Measurements from ENCODE around the gene IP6K3.

Gene IP6K3

DNA sequence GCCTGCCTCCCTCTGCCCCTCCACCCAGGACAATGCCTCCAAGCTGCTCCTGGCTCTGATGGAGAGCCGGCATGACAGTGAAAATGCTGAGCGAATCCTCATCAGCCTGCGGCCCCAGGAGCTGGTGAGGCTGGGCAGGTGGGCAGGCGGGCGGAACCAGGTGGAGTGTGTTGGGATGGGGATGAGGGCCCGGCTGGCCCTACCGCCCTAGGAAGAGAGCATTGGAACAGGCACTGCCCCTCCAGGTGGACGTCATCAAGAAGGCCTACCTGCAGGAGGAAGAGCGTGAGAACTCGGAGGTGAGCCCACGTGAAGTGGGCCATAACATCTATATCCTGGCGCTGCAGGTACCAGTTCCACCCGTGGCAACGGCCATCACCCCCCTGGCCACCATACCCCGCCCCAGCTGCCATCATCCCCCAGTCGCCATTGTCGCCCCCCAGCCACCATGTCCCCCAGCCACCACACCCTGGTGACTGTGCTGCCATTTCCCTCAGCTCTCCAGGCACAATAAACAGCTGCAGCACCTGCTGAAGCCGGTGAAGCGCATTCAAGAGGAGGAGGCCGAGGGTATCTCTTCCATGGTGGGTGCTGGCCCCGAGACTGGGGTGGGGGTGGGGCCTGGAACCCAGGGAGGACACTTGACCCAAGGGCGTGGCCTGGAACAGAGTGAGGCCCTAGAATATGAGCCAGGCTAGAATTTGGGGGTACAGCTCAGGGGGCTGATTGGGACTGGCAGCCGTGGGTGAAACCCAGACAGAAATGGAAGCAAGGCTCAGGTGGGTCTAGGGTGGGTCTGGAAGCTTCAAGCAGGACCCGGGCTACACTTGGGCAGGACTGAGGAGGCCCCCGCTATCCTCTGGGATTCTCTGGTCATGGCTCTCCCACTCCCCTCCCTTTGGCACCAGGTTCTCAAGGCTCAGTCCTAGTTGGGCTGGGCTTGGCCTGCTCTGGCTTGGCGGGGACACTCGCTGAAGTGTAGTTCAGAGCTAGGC, 59.4 kb downstream of the IP6K3 start:
- no peak for DNase-seq

DNA sequence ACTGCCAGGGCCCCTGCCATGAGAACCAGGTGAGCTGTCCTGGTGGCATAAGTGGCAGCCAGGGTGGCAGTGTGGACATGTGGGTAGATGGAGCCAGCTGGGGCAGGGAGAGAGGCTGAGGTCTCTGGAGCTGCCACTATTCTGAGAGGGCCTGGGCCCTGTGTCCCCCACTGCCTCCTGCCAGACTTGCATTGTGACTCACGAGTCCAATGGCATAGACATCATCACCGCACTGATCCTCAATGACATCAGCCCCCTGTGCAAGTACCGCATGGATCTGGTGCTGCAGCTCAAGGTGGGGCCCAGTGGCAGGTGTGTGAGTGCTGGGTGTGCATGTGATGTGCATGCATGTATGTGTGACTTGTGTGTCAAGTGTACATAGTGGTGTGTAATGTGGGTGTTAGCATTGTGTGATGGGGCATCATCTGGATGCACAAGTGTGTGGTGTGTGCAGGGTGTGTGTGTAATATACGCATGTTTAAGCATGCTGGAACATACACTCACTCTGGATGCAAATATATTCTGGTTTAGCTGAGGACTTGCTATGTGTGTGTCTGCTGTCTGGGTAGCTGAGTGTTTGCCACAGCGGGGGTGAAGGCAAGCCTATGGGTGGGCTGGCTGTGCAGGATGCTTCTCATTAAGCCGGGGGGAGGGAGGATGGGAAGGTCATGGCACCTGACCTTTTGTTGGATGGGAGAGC, 60.3 kb downstream of the IP6K3 start:
- no peak for DNase-seq

DNA sequence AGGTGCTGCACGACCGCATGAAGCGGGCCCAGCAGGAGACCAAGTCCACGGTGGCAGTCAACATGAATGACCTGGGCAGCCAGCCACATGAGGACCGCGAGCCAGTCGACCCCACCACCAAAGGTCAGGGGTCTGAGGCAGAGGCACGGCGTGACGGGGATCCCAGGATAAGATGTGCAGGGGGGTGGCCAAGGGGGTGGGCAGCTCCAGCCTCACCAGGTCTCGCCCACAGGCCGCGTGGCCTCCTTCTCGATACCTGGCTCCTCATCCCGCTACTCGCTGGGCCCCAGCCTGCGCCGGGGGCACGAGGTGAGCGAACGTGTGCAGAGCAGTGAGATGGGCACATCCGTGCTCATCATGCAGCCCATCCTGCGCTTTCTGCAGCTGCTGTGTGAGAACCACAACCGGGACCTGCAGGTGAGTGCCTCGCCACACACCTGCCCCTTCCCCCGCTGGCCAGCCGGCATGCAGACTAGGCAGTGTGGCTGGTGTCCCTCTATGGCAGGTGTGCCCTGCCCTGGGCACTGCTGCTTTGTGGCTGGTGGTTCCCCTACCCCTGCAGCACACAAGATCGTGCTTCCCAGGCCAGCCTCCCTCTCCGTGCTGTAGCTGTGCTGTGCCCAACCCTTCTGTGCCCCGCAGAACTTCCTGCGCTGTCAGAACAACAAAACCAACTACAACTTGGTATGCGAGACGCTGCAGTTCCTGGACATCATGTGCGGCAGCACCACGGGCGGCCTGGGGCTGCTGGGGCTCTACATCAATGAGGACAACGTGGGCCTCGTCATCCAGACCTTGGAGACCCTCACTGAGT, 61.1 kb downstream of the IP6K3 start:
- DNase-seq, result no peak

DNA sequence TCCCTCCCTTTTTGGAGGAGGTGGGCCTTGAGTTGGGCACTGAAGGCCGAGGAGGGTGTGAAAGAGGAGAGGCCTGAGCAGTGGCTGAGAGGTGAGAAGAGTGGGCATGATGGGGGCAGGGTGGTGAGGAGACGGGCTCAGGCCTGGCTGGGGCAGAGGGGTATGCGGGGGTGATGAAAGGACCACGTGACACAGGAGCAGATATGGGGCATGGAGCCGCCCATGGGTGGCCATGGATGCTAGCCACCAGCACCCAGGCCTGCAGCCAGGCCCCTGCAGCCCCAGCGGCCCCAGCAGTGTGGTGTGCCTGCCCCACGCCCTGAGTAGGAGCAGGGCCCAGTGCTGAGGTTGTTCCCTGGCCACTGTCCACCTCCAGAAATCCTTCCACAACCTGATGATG, 61.7 kb downstream of the IP6K3 start:
- DNase-seq, result no peak

DNA sequence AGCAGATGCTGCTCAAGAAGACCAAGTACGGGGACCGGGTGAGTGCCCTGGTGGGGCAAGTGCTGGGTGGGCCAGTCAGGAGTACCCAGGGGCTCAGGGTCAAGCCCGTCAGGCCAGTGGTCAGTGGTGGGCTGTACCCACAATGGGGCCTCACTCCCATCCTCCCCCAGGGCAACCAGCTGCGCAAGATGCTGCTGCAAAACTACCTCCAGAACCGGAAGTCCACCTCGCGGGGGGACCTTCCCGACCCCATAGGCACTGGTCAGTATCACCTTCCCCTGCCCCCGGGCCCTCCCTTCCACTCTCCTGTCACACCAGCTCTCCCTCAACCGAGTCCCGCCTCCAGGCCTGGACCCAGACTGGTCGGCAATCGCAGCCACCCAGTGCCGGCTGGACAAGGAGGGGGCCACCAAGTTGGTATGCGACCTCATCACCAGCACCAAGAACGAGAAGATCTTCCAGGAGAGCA, 62.2 kb downstream of the IP6K3 start:
- no peak for DNase-seq

DNA sequence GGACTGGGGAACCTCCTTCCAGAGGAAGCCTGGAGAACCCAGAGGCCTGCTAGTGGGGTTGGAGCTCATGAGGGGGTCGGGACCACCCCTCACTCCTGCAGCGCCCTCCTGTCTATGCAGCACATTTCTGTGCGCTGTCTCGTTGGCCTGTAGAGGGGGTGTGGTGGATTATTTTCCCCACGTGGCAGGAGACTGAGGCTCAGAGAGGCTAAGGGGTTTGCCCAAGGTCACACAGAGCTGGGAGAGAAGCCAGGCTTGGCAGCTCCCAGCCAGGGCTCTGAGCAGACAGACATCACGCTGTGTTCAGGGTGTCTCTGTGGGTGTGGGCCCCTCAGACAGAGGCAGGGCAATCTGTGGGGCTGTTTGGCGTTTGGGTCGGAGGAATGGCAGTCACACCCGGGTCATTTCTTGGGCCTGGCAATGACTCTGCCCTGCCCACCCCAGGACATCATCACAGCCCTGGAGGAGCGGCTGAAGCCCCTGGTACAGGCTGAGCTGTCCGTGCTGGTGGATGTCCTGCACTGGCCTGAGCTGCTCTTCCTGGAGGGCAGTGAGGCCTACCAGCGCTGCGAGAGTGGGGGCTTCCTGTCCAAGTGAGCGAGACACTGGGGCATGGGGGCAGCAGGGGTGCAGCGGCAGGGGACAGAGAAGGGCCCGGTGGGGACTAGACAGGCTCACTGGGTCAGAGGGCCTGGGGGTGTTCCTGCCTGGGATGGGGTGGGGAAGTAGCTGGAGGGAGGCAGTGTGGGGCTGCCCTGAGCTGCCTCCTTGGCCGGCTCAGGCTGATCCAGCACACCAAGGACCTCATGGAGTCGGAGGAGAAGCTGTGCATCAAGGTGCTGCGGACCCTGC, 62.9 kb downstream of the IP6K3 start:
- no peak for DNase-seq

DNA sequence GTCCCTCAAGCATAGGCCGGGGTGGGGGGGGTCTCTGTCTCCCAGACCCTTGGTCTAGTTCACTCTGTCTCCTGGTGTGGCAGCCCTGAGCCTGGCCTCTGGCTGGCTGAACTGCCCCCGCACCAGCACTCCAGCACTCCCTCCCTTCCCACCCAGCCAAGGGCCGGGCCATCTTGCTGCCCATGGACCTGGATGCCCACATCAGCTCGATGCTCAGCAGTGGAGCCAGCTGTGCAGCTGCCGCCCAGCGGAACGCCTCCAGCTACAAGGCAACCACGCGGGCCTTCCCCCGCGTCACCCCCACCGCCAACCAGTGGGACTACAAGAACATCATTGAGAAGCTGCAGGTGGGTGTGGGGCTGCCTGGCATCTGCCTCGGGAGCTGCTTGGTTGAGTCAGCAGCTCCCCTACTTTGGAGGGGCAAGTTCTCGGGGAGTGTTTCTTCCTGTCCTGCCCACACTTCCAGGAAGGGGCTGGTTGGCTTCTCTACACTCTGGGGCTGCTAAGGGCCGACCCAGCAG, 63.6 kb downstream of the IP6K3 start:
- DNase-seq, result no peak

DNA sequence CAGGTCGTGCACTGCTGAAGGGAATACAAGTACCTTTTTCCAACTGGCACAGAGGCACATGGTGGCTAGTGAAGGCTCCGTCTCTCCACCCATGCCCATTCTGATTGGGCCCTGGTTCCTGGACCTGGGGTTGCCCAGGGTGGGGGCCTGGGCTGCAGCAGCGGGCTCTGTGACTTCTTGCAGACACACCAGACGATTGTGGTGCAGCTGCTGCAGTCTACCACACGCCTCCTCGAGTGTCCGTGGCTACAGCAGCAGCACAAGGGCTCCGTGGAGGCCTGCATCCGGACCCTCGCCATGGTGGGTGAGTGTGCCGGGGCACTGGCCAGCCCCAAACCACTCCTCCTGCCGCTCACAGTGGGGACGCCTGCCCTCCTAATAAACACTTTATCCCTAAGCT, 64.4 kb downstream of the IP6K3 start:
- no peak for DNase-seq

DNA sequence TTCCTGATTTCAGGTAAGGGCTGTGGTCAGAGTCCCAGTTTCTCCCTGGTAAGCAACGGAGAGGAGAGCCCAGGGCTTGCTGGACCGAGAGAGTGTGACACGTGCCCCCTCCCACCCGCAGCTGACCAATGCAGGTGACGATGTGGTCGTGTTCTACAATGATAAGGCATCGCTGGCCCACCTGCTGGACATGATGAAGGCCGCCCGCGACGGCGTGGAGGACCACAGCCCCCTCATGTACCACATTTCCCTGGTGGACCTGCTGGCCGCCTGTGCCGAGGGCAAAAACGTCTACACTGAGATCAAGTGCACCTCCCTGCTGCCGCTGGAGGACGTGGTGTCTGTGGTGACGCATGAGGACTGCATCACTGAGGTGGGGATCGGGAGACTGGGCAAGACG, 66.9 kb downstream of the IP6K3 start:
- no peak for DNase-seq

DNA sequence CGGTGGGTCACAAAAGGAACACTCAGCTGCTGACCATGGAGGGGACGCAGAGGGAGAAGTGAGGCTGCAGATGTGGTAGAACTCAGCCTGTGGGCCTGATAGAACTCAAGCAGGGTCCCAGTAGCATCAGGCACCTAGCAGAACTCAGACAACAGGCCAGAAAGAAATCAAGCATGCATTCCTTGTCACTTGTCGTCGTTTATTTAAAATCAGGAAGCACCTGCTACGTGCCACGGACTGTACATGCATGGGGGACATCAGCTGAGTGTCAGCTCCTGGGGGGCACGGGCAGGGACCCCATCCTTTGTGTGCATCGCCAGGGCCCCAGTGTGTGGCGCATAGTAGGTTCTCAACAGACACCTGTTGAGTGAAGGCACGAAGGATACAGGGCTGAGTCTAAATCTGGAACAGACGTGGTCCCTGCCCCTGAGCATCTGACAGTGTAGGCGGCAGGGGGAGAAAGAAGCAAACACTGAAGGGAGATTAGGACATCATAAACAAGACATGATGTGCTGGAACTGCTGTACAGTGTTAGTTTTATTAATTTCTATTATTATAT, 67.7 kb downstream of the IP6K3 start:
- no peak for DNase-seq

DNA sequence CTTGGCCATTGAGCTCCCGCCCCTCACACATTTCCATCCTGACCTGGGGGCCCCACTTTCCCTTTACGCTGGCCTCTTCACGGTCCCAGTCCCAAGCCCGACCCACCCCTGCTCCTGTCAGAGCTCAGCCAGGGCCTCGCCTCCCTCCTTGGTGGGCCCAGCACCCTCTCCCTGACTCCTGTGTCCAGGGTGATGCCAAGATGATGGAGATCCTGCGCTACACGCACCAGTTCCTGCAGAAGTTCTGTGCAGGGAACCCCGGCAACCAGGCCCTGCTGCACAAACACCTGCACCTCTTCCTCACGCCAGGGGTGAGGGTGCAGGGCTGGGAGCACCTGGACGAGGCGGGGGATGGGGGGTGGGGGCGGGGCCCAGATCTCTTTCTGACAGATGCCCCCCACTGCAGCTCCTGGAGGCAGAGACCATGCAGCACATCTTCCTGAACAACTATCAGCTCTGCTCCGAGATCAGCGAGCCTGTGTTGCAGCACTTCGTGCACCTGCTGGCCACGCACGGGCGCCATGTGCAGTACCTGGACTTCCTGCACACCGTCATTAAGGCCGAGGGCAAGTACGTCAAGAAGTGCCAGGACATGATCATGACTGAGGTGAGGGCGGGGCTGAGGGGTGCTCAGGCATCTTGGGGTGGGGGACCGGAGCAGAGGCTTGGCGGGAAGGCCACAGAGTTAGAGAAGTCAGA, 68.3 kb downstream of the IP6K3 start:
- no peak for DNase-seq

DNA sequence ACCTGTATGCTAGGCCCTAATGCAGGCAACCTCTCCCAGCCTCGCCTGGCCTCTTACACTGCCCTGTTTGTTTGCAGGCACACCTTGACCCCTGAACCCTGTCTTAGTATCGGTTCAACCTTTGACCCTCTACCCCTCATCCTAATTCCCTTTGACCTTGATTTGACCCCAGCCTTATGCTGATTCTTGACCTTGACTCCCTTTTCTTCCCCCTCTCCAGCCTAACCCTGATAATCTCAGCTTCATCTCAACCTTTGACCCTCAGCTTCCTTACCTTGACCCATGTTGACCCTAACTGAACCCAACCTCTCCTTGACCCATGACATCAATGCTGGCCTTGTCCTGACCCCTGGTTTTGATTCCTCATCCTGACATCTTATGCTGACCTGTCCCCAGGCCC, 69.0 kb downstream of the IP6K3 start:
- DNase-seq, result no peak

DNA sequence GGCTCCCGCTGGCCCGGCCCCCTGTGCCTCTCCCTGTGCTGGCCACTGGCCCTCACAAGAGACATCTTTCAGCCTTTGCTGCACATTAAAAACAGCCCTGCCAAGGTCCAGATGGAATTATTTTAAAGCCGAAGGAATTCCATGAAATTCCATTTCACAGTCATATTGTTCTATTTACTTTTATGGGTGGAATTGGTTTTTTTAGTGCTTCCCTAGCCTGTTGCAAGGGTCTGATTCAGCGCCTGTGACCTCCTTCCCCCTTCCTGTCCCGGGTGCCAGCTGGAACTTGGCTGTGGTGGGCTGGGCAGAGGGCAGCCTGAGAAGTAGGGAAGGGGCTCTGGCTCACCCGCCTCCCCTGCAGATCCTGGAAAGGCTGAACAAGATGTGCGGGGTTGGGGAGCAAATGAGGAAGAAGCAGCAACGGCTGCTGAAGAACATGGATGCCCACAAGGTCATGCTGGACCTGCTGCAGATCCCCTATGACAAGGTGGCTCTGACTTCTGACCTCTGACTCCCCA, 69.5 kb downstream of the IP6K3 start:
- no peak for DNase-seq

DNA sequence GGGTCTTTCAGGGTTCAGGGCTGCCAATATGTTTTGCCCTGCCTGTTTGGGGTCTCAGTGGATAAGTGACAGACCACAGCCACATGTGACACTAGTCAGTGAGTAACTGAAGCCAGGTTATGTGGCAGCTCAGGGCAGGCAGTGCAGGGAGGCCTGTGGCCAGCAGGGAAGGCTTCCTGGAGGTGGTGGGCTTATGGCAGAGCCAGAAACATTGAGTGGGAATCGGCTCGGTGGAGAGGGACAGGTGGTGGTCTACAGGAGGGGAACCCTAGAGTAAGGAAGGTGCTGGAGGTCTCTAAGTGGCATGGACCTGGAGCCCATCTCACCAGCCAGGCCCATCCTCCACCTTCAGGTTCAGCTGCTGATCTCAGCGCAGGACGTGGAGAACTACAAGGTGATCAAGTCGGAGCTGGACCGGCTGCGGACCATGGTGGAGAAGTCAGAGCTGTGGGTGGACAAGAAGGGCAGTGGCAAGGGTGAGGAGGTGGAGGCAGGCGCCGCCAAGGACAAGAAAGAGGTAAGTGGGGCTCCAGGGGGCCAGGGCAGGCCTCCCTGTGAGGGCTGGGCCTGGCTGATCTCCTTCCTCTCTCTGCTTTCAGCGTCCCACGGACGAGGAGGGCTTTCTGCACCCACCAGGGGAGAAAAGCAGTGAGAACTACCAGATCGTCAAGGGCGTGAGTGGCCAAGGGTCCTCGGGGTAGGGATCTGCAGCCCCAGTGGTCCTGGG, 70.1 kb downstream of the IP6K3 start:
- no peak for DNase-seq

DNA sequence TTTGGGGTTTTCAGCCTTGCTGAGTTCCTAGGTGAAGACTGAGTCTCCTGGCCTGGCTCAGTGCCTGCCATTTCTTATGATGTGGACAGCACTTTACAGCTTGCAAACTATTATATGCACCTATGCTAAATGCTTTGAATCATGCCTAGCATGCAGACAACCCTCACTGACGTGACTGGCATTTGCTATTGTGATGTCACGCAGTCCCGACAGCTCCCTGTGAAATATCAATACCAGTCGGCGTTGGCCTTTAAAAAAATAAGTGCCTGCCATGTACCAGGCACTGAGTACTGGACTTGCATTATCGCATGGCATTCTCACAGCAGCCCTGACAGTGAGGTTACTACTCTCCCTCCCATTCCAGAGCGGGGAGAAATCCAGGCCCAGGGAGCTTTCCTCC, 70.7 kb downstream of the IP6K3 start:
- DNase-seq, result no peak

DNA sequence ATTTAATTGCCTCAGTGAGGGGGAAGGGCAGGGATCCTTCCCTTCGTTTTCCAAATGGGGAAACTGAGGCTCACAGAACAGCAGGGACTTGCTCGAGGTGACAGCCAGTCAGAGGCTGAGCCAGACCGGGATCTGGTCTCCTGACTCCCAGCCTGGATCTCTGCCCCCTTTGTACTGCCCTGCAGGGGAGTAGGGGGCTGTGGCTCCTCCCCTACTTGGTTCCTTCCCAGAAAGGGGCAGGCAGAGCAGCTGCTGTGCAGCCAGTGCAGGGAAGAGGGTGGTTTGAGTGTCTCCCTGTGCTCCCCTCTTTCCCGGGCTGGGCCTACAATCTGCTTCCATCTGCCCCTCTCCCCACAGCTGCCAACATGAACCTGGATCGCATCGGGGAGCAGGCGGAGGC, 72.9 kb downstream of the IP6K3 start:
- DNase-seq, result no peak

DNA sequence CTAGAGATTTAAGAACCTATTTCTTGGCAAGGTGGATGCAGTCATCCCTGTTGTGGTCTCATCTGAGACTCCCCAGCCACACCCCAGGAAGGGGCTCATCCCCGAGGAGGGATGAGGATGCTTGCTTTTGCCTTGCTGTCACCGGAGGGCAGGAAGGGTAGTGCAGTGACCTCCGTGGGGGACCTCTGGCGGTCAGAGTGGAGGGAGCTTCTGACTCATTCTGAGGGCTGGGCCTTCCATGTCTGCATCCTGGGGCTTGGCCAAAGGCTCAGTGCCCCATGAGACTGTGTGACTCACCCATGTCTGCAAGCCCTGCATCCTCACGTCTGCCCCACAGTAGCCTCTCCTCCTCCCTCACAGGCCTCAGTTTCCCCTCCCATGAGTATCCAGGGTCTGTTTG, 73.9 kb downstream of the IP6K3 start:
- DNase-seq, result peak; percentile 78

DNA sequence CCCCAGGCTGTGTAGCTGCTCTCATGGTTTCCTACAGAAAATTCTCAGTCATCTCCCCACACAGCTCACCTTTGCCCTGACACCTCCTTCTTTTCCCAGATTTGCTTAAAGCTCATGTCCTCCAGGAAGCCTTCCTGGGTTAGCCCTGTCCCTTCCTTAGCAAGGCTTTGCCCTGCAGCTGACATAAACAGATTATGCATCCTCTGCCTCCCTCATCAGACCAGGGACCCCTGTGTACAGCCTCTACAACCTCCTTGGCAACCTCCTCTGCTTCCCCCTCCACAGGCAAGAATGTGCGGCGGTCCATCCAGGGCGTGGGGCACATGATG, 75.0 kb downstream of the IP6K3 start:
- DNase-seq, result no peak
